Caco-2 (cell line): Measurements from ENCODE around the gene IMMT. TPM values are rescaled to one million over a fixed set of nuclear protein-coding genes. Genes with fewer than 3 reads are reported as not detected.

Experiments used
- BruUV-seq: library from RNA; stranded (reverse); fragments of 400-500 nt; replicated peaks from 2 replicates; lab custom pipeline; 2021; lab: Mats Ljungman, UMichigan
- CTCF ChIA-PET: fragments of 300-600 bp; sonication (Branson Sonifier 250); formaldehyde crosslinking; loops from one replicate; lab custom pipeline; 2022; ENCODE audit warnings: antibody characterized with exemption; lab: Charles Lee
- POLR2A ChIA-PET: fragments of 300-600 bp; sonication (Branson Sonifier 250); formaldehyde crosslinking; loops from one replicate; lab custom pipeline; 2022; ENCODE audit warnings: antibody characterized with exemption; lab: Charles Lee
- DNase-seq, 2 experiments: peaks; one replicate each; pipeline versions ENCODE4 v3.0.0 to v3.0.0-alpha.2; 2020 to 2022
- H3K27me3 ChIP-seq: replicated peaks from 2 replicates; pipeline ENCODE4 v1.6.0; 2011; ENCODE audit warnings: low read length; ENCODE audit not compliant: control insufficient read depth, insufficient read depth
- H3K36me3 ChIP-seq: 2 replicates; pipeline ENCODE4 v1.5.1; 2011; ENCODE audit warnings: low read length; ENCODE audit not compliant: control insufficient read depth, insufficient read depth
- H3K4me1 ChIP-seq: fragments of 250-450 bp; sonication (Bioruptor Pico); 2 replicates; pipeline ENCODE4 v1.5.1; 2020; ENCODE audit warnings: mild to moderate bottlenecking
- H3K4me3 ChIP-seq: 2 replicates; pipeline ENCODE4 v1.5.1; 2011; ENCODE audit warnings: low read depth, mild to moderate bottlenecking, control low read depth, low read length
- H3K9me3 ChIP-seq: fragments of 250-450 bp; sonication (Bioruptor Pico); 2 replicates; pipeline ENCODE4 v1.5.1; 2020; ENCODE audit warnings: mild to moderate bottlenecking, moderate library complexity
- H3K27ac Mint-ChIP-seq: one replicate; pipeline ENCODE4 v1.8.0; 2022; ENCODE audit warnings: mixed read lengths; ENCODE audit not compliant: unreplicated experiment
- H3K27me3 Mint-ChIP-seq: one replicate; pipeline ENCODE4 v1.8.0; 2022; ENCODE audit warnings: mixed read lengths; ENCODE audit not compliant: insufficient read depth, unreplicated experiment
- H3K36me3 Mint-ChIP-seq: one replicate; pipeline ENCODE4 v1.8.0; 2022; ENCODE audit warnings: mild to moderate bottlenecking, mixed read lengths; ENCODE audit not compliant: insufficient read depth, unreplicated experiment
- H3K4me1 Mint-ChIP-seq: one replicate; pipeline ENCODE4 v1.8.0; 2022; ENCODE audit warnings: low read depth, mixed read lengths; ENCODE audit not compliant: unreplicated experiment
- H3K4me3 Mint-ChIP-seq: one replicate; pipeline ENCODE4 v1.8.0; 2022; ENCODE audit warnings: mild to moderate bottlenecking, moderate library complexity, mixed read lengths; ENCODE audit not compliant: unreplicated experiment
- H3K9me3 Mint-ChIP-seq: one replicate; pipeline ENCODE4 v1.8.0; 2022; ENCODE audit warnings: mixed read lengths; ENCODE audit not compliant: unreplicated experiment
- intact Hi-C: fragments of 100-400 bp; cut with micrococcal nuclease; formaldehyde crosslinking; loops from one replicate; pipeline ENCODE4 v1.10.0; 2022; ENCODE audit not compliant: unreplicated experiment
- total RNA-seq: library from RNA; stranded (reverse); gene quantifications from 2 replicates; pipeline ENCODE4 v1.2.3, GENCODE V29; 2022
- TF ChIP-seq, protein P1 (sequence below), 2 experiments: fragments of 200-600 bp in 1 of 2; IDR thresholded peaks; 1 replicate in 1 of 2; 2 replicates in 1 of 2; pipeline versions ENCODE4 v1.5.1 to v1.8.0; 2011 to 2022; ENCODE audit warnings: antibody characterized with exemption in 1 of 2, control low read depth in 1 of 2, inconsistent platforms in 1 of 2, low read depth in 1 of 2, low read length in 1 of 2, mild to moderate bottlenecking in 1 of 2, moderate library complexity in 1 of 2; ENCODE audit not compliant: insufficient read depth in 1 of 2, severe bottlenecking in 1 of 2, unreplicated experiment in 1 of 2

The IMMT gene
- total RNA-seq, 1 experiment from 2014 or later, result 129 TPM

DNA sequence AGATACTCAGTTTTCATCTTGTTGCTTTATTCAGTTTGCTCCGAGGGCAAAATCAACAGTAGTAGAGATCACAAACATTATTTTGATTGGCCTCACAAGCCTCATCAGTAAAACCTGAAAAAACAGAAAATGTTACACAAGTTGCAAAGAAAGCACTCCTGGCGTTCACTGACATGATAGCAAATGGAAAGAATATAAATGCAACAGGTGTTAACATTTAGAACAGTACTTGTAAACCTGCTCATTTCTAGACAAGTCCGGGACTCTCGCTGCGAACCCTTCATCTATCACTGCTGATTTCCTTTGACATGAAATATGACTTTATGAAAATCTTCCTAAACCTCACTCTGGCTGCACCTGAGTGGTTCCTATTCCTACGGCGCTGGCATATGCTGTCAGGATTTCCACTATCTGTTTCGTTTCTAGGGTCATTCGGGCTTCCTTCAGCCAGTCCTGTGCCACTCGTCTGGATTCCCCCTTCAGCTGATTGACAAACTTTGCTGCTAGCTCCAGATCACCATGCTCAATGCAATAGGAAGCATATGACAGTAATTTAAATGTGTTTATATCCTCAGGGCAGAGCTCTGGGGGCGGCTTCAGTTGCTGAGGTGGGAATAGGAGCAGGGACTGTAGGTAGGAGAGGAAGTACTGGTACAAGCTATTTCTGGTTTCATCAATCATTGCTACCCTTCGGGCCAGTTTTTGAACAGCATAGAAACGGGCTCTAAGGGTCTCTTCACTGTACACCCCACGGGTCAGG, 51.2 kb downstream of the IMMT start:
- ChIA-PET CTCF (interaction anchor here (0.6 kb wide), 1 partner anchor 59 kb away, joined by 3 read pairs; no protein-coding TSS in a partner anchor), POLR2A (interaction anchor here (0.8 kb wide), 1 partner anchor 297 kb away, joined by 5 read pairs; the partner anchor contains the start of gene KDM3A)
- no peaks in the 10 kb centered on the region for H3K4me1 Mint-ChIP-seq
- TSS peak; percentile 80 for BruUV-seq
- intact Hi-C loops, result no loop called here
- no peaks in the 10 kb centered on the region for H3K27me3 Mint-ChIP-seq
- TF ChIP-seq, protein P1, sequence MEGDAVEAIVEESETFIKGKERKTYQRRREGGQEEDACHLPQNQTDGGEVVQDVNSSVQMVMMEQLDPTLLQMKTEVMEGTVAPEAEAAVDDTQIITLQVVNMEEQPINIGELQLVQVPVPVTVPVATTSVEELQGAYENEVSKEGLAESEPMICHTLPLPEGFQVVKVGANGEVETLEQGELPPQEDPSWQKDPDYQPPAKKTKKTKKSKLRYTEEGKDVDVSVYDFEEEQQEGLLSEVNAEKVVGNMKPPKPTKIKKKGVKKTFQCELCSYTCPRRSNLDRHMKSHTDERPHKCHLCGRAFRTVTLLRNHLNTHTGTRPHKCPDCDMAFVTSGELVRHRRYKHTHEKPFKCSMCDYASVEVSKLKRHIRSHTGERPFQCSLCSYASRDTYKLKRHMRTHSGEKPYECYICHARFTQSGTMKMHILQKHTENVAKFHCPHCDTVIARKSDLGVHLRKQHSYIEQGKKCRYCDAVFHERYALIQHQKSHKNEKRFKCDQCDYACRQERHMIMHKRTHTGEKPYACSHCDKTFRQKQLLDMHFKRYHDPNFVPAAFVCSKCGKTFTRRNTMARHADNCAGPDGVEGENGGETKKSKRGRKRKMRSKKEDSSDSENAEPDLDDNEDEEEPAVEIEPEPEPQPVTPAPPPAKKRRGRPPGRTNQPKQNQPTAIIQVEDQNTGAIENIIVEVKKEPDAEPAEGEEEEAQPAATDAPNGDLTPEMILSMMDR (IDR thresholded peaks at IDR 0.05; ENCODE audit: insufficient read depth in 1 of 2, low read depth in 1 of 2, low read length in 1 of 2, severe bottlenecking in 1 of 2, unreplicated experiment in 1 of 2), result no peak
- no peaks in the 10 kb centered on the region for H3K4me1 ChIP-seq
- no peaks in the 10 kb centered on the region for H3K27me3 ChIP-seq
- H3K27ac Mint-ChIP-seq, result peak overlapping the region; percentile 1
- H3K9me3 Mint-ChIP-seq, result no peaks in the 10 kb centered on the region
- DNase-seq, result no peak
- no peak overlapping the region for H3K4me3 Mint-ChIP-seq
- H3K36me3 Mint-ChIP-seq, result peaks cover 94% of the 10 kb centered on the region
- no peak overlapping the region for H3K4me3 ChIP-seq
- no peaks in the 10 kb centered on the region for H3K9me3 ChIP-seq
- H3K36me3 ChIP-seq, result 0 out of 2 replicates have a peak, but pooled peaks cover 1% of the 10 kb centered on the region

DNA sequence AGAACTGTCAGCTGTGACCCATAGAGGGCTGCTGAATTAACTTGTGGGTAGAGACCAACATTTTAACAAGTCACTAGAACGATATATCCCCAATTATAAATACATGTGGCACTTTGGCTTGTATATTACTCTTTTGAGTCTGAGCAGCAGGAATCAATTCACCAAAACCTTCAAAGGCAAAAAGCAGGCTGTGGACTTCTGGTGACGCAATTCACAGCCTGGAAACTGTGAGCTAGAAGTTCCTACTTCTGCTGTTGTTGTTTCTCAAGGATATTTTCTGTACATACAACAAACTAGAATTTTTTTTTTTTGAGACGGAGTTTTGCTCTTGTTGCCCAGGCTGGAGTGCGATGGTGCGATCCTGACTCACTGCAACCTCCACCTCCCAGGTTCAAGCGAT, 52.0 kb downstream of the IMMT start:
- intact Hi-C loops, result no loop called here
- CTCF ChIA-PET, result interaction anchor here (0.6 kb wide), 1 partner anchor 59 kb away, joined by 3 read pairs; no protein-coding TSS in a partner anchor
- POLR2A ChIA-PET, result interaction anchor here (0.8 kb wide), 1 partner anchor 298 kb away, joined by 5 read pairs; the partner anchor contains the start of gene KDM3A
- H3K36me3 ChIP-seq, result 0 out of 2 replicates have a peak, but pooled peaks cover 2% of the 10 kb centered on the region
- no peaks in the 10 kb centered on the region for H3K27me3 ChIP-seq
- Mint-ChIP-seq H3K4me3 (no peak overlapping the region), H3K9me3 (no peaks in the 10 kb centered on the region), H3K27me3 (no peaks in the 10 kb centered on the region), H3K36me3 (peaks cover 94% of the 10 kb centered on the region), H3K27ac (no peak overlapping the region), H3K4me1 (no peaks in the 10 kb centered on the region)
- TF ChIP-seq, protein P1 (IDR thresholded peaks at IDR 0.05; ENCODE audit: insufficient read depth in 1 of 2, low read depth in 1 of 2, low read length in 1 of 2, severe bottlenecking in 1 of 2, unreplicated experiment in 1 of 2), result no peak
- no peak for DNase-seq
- BruUV-seq, result no TSS peak
- no peaks in the 10 kb centered on the region for H3K4me1 ChIP-seq
- H3K9me3 ChIP-seq, result no peaks in the 10 kb centered on the region
- no peak overlapping the region for H3K4me3 ChIP-seq

DNA sequence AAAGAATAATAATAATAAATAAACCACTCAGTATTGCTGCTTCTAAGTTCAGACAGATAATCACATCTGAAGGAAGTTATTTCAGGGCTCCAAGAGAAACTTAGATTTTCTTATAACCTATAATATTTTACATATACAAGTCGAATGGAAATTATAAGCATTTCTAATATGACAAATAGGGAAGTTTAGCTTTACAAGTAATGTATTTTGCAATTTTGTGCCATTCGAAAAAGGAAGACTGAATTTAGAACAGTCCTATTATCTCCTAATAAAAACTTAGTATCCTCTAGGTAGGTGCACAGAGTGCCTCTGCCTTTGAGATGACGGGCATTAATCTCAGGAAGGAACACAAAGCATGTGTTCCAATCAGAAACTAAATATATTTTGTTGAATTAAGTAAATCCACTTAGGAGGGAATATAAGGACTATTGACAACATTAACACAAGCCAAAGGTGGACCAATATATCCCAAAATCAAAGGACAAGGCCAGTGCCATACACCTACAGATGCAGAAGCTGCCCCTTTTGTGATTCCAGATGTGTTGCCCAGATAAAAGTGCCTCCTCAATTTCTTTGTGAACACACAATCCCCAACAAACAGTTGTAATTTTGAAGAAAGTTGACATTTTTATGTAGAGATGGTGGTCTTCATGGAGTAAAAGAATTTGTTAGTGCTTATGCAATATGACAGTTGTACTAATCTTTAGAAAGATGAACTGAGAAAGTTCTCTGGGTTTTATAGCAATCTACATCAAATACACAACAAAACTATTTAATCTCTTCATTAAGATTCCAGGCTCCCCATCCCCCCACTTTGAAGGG, 52.6 kb downstream of the IMMT start:
- no peak overlapping the region for H3K4me3 ChIP-seq
- Mint-ChIP-seq H3K27ac (no peak overlapping the region), H3K4me1 (no peaks in the 10 kb centered on the region), H3K27me3 (no peaks in the 10 kb centered on the region), H3K4me3 (no peak overlapping the region), H3K9me3 (no peaks in the 10 kb centered on the region), H3K36me3 (peaks cover 94% of the 10 kb centered on the region)
- TF ChIP-seq, protein P1 (IDR thresholded peaks at IDR 0.05; ENCODE audit: insufficient read depth in 1 of 2, low read depth in 1 of 2, low read length in 1 of 2, severe bottlenecking in 1 of 2, unreplicated experiment in 1 of 2), result no peak
- no peak for DNase-seq
- peaks cover 5% of the 10 kb centered on the region; the same call in 1 of the 2 replicates for H3K36me3 ChIP-seq
- H3K27me3 ChIP-seq, result no peaks in the 10 kb centered on the region
- H3K4me1 ChIP-seq, result no peaks in the 10 kb centered on the region
- no TSS peak for BruUV-seq
- CTCF ChIA-PET, result no interaction called here
- POLR2A ChIA-PET, result no interaction called here
- intact Hi-C loops, result no loop called here
- no peaks in the 10 kb centered on the region for H3K9me3 ChIP-seq
